NCI-H2171 treated with DMSO at 0.1 percent for 48 hours (cell line): ENCODE results near the gene CTTN.

Source experiments
- DNase-seq: peaks from one replicate; lab custom pipeline; 2025; lab: John Stamatoyannopoulos, UW

Gene CTTN

GRCh38 chr11:70455354-70455753 is 57.0 kb downstream of the CTTN start:
- no peak for DNase-seq

- DNase-seq: no peak
Observed at GRCh38 chr11:70456921-70457532, 58.7 kb downstream of the CTTN start.

- DNase-seq: no peak
Observed at GRCh38 chr11:70458736-70459135, 60.4 kb downstream of the CTTN start.

- no peak for DNase-seq
Observed at GRCh38 chr11:70460111-70460510, 61.8 kb downstream of the CTTN start.

- DNase-seq: peak; percentile 25
Observed at GRCh38 chr11:70460964-70461363, 62.6 kb downstream of the CTTN start.

- DNase-seq: no peak
Observed at GRCh38 chr11:70462818-70463477, 64.6 kb downstream of the CTTN start.

- no peak for DNase-seq
Observed at GRCh38 chr11:70463478-70464255, 65.3 kb downstream of the CTTN start.

GRCh38 chr11:70464509-70465361 is 66.4 kb downstream of the CTTN start:
- peak; percentile 61 for DNase-seq

- DNase-seq: no peak
Observed at GRCh38 chr11:70466154-70466553, 67.8 kb downstream of the CTTN start.

- no peak for DNase-seq
Observed at GRCh38 chr11:70466596-70466995, 68.3 kb downstream of the CTTN start.

- peak; percentile 71 for DNase-seq
Observed at GRCh38 chr11:70467201-70468085, 69.1 kb downstream of the CTTN start.

GRCh38 chr11:70468256-70469195 is 70.2 kb downstream of the CTTN start:
- no peak for DNase-seq

- peak; percentile 63 for DNase-seq
Observed at GRCh38 chr11:70470127-70470526, 71.8 kb downstream of the CTTN start.

- no peak for DNase-seq
Observed at GRCh38 chr11:70471254-70471653, 72.9 kb downstream of the CTTN start.

GRCh38 chr11:70472240-70472639 is 73.9 kb downstream of the CTTN start:
- no peak for DNase-seq

GRCh38 chr11:70473186-70473872 is 75.0 kb downstream of the CTTN start:
- no peak for DNase-seq

- no peak for DNase-seq
Observed at GRCh38 chr11:70473873-70474690, 75.8 kb downstream of the CTTN start.

GRCh38 chr11:70474710-70475109 is 76.4 kb downstream of the CTTN start:
- no peak for DNase-seq

GRCh38 chr11:70476669-70477068 is 78.3 kb downstream of the CTTN start:
- no peak for DNase-seq
